Psoas muscle (tissue), 8 donors: ENCODE measurements around the gene TBPL2. TPM values are rescaled to one million over a fixed set of nuclear protein-coding genes. Genes with fewer than 3 reads are reported as not detected.
"Not testable (repeated sequence)": the region's sequence is repeated elsewhere in the genome, so short reads cannot be mapped to it uniquely, and the experiment has no call there.

Experiments used
- ATAC-seq, 4 donors: fragments of 200-7000 bp; cut with Tn5 transposase; one replicate each; pipeline ENCODE4 v1.9.1; 2020; ENCODE audit warnings: moderate library complexity in 3 of 4, mild to moderate bottlenecking in 2 of 4
- DNase-seq, 2 donors: peaks; one replicate each; pipeline ENCODE4 v3.0.0-alpha.2; 2020
- H3K27ac ChIP-seq: fragments of 200-600 bp; one replicate; pipeline ENCODE4 v1.8.0; 2022
- H3K27me3 ChIP-seq, 3 donors: fragments of 200-600 bp in 1 of 3; one replicate each; pipeline versions ENCODE4 v1.6.1 to v1.8.0; 2013 to 2022; ENCODE audit warnings: low read length in 2 of 3, mild to moderate bottlenecking in 2 of 3, moderate library complexity in 1 of 3; ENCODE audit not compliant: insufficient read depth in 3 of 3
- H3K36me3 ChIP-seq, 2 donors: fragments of 200-600 bp in 1 of 2; one replicate each; pipeline versions ENCODE4 v1.6.1 to v1.8.0; 2013 to 2022; ENCODE audit warnings: low read depth in 1 of 2, mild to moderate bottlenecking in 1 of 2, moderate library complexity in 1 of 2; ENCODE audit not compliant: insufficient read depth in 1 of 2
- H3K4me1 ChIP-seq: fragments of 200-600 bp; one replicate; pipeline ENCODE4 v1.8.0; 2022
- H3K4me3 ChIP-seq: fragments of 200-600 bp; one replicate; pipeline ENCODE4 v1.8.0; 2022; ENCODE audit warnings: mild to moderate bottlenecking
- H3K9me3 ChIP-seq: fragments of 200-600 bp; one replicate; pipeline ENCODE4 v1.8.0; 2022
- CTCF ChIP-seq: fragments of 200-600 bp; IDR thresholded peaks from one replicate; pipeline ENCODE4 v1.8.0; 2022; ENCODE audit warnings: antibody characterized with exemption
- WGBS, 3 donors: extraction: QIAGEN DNeasy Blood & Tissue Kit; methylation state at CpG; one replicate each; pipeline versions ENCODE4 v1.1.6 to v1.1.7; 2013; 5-methylcytosine and 5-hydroxymethylcytosine counted together
- intact Hi-C, 2 donors: fragments of 100-400 bp; cut with DNase I; formaldehyde crosslinking; loops; one replicate each; pipeline versions ENCODE4 v1.11.0 to v1.14.2; 2022
- polyA plus RNA-seq, 3 donors: library from polyadenylated mRNA; stranded (reverse); fragments of 200-250 nt; gene quantifications; one replicate each; pipeline ENCODE4 v1.2.3, GENCODE V29; 2013
- total RNA-seq, 4 donors: library from RNA; stranded (reverse); fragmentation: NEBNext Ultra II Directional in 2 of 4; extraction: Animal tissue kit (Norgen Biotek cat#: 25700) in 2 of 4; gene quantifications; one replicate each; pipeline versions ENCODE4 v1.2.1 to v1.2.4, GENCODE V29; 2021 to 2023
- donor health status: healthy with polysubstance abuse.
- donor health status: DM: no; HTN: no; CAD: no; lungs with moderate emphysema.
- donor health status: Bipolar disorder and iron deficiency.
- donor health status: healthy.
- donor health status: DM: yes; HTN: yes; CAD: no.
- donor health status: DM: no; HTN: no; CAD: no.
- donor health status: DM: no; HTN: no; CAD: no.
- donor health status: DM: yes; HTN: yes; CAD: no.

The TBPL2 gene
- total and polyA plus RNA-seq, 7 donors: not detected

- H3K4me1 ChIP-seq: no peaks in the 10 kb centered on the region
- no peak overlapping the region for H3K27ac ChIP-seq
- ATAC-seq: no peak
- intact Hi-C loops: no loop called here
- no peaks in the 10 kb centered on the region for H3K27me3 ChIP-seq
- no peak overlapping the region for H3K4me3 ChIP-seq
- no peaks in the 10 kb centered on the region for H3K36me3 ChIP-seq
- no peaks in the 10 kb centered on the region for H3K9me3 ChIP-seq
- TF ChIP-seq CTCF: no peak
- DNase-seq: no peak
- WGBS, 3 donors: 76 to 84% (median 79%) methylated on average over 7 of the region's 7 CpGs
Observed at GRCh38 chr14:55473786-55474185, 33.4 kb upstream of the TBPL2 start.

- WGBS, 3 donors: 93 to 98% (median 94%) methylated on average over 1 of the region's 1 CpG
- H3K4me1 ChIP-seq: no peaks in the 10 kb centered on the region
Observed at GRCh38 chr14:55470025-55470424, 29.6 kb upstream of the TBPL2 start.

GRCh38 chr14:55467307-55467706, 26.9 kb upstream of the TBPL2 start:
- no peaks in the 10 kb centered on the region for H3K4me1 ChIP-seq
- 83 to 87% (median 84%) methylated on average over 7 of the region's 7 CpGs for WGBS, 3 donors
- no peaks in the 10 kb centered on the region for H3K27me3 ChIP-seq
- TF ChIP-seq CTCF: no peak
- intact Hi-C loops: no loop called here
- DNase-seq (no peak), ATAC-seq (no peak)
- no peak overlapping the region for H3K4me3 ChIP-seq
- no peaks in the 10 kb centered on the region for H3K36me3 ChIP-seq
- no peak overlapping the region for H3K27ac ChIP-seq
- H3K9me3 ChIP-seq: peaks cover 5% of the 10 kb centered on the region

More at GRCh38 chr14:55470025-55470424, 29.6 kb upstream of the TBPL2 start:
- intact Hi-C loops: no loop called here
- no peak overlapping the region for H3K27ac ChIP-seq
- DNase-seq (no peak), ATAC-seq (no peak)
- no peak for TF ChIP-seq CTCF
- no peak overlapping the region for H3K4me3 ChIP-seq
- H3K27me3 ChIP-seq: no peaks in the 10 kb centered on the region
- H3K36me3 ChIP-seq: no peaks in the 10 kb centered on the region
- H3K9me3 ChIP-seq: peaks cover 5% of the 10 kb centered on the region

- no peak overlapping the region for H3K27ac ChIP-seq
- intact Hi-C loops: no loop called here
- H3K4me3 ChIP-seq: no peak overlapping the region
- H3K4me1 ChIP-seq: no peaks in the 10 kb centered on the region
- no peak for TF ChIP-seq CTCF
- no peaks in the 10 kb centered on the region for H3K9me3 ChIP-seq
- WGBS, 3 donors: 64 to 76% (median 65%) methylated on average over 9 of the region's 9 CpGs
- DNase-seq: no peak
- no peaks in the 10 kb centered on the region for H3K27me3 ChIP-seq
- H3K36me3 ChIP-seq: no peaks in the 10 kb centered on the region
- no peak for ATAC-seq
Observed at GRCh38 chr14:55458800-55459515, 18.5 kb upstream of the TBPL2 start.

GRCh38 chr14:55457496-55457895, 17.1 kb upstream of the TBPL2 start:
- no peaks in the 10 kb centered on the region for H3K36me3 ChIP-seq
- H3K27me3 ChIP-seq: no peaks in the 10 kb centered on the region
- TF ChIP-seq CTCF: no peak
- ATAC-seq (no peak), DNase-seq (no peak)
- 80 to 89% (median 89%) methylated on average over 6 of the region's 6 CpGs for WGBS, 3 donors
- no peak overlapping the region for H3K27ac ChIP-seq
- no peaks in the 10 kb centered on the region for H3K9me3 ChIP-seq
- intact Hi-C loops: no loop called here
- H3K4me3 ChIP-seq: no peak overlapping the region
- H3K4me1 ChIP-seq: no peaks in the 10 kb centered on the region

GRCh38 chr14:55456411-55456810, 16.0 kb upstream of the TBPL2 start:
- H3K27ac ChIP-seq, H3K27me3 ChIP-seq, DNase-seq, H3K36me3 ChIP-seq, ATAC-seq, H3K9me3 ChIP-seq, H3K4me3 ChIP-seq, H3K4me1 ChIP-seq, intact Hi-C loops: not testable (repeated sequence)
- 96 to 97% (median 97%) methylated on average over 5 to 19 of the region's 34 CpGs for WGBS, 3 donors
